NOMO-1 treated with DMSO at 0.1 percent for 48 hours (cell line): Measurements from ENCODE around the gene PIGS.
"Not testable (repeated sequence)": the region's sequence is repeated elsewhere in the genome, so short reads cannot be mapped to it uniquely, and the experiment has no call there.

Experiments used
- DNase-seq: peaks from one replicate; lab custom pipeline; 2025; ENCODE audit not compliant: unreplicated experiment; lab: John Stamatoyannopoulos, UW

The PIGS gene

GRCh38 chr17:28532050-28532960 lies 39.0 kb downstream of the PIGS start:
- DNase-seq, result no peak

- DNase-seq, result no peak
Measured at GRCh38 chr17:28530926-28531325, 40.4 kb downstream of the PIGS start.

GRCh38 chr17:28530250-28530649 lies 41.1 kb downstream of the PIGS start:
- no peak for DNase-seq

GRCh38 chr17:28529013-28529400 lies 42.3 kb downstream of the PIGS start:
- no peak for DNase-seq

- DNase-seq, result no peak
Measured at GRCh38 chr17:28528327-28529012, 42.9 kb downstream of the PIGS start.

- DNase-seq, result no peak
Measured at GRCh38 chr17:28527859-28528258, 43.5 kb downstream of the PIGS start.

GRCh38 chr17:28527181-28527681 lies 44.1 kb downstream of the PIGS start:
- DNase-seq, result no peak

GRCh38 chr17:28526381-28526780 lies 44.9 kb downstream of the PIGS start:
- no peak for DNase-seq

GRCh38 chr17:28524476-28525424 lies 46.6 kb downstream of the PIGS start:
- no peak for DNase-seq

GRCh38 chr17:28523876-28524275 lies 47.4 kb downstream of the PIGS start:
- no peak for DNase-seq

GRCh38 chr17:28523186-28523585 lies 48.1 kb downstream of the PIGS start:
- DNase-seq, result no peak

- not testable (repeated sequence) for DNase-seq
Measured at GRCh38 chr17:28522281-28522680, 49.0 kb downstream of the PIGS start.

- no peak for DNase-seq
Measured at GRCh38 chr17:28521311-28522085, 49.8 kb downstream of the PIGS start.

- DNase-seq, result no peak
Measured at GRCh38 chr17:28520687-28521086, 50.6 kb downstream of the PIGS start.

GRCh38 chr17:28519236-28519635 lies 52.1 kb downstream of the PIGS start:
- DNase-seq, result no peak

- no peak for DNase-seq
Measured at GRCh38 chr17:28518578-28518977, 52.7 kb downstream of the PIGS start.

- peak; percentile 77 for DNase-seq
Measured at GRCh38 chr17:28518132-28518531, 53.2 kb downstream of the PIGS start.

- no peak for DNase-seq
Measured at GRCh38 chr17:28515518-28515917, 55.8 kb downstream of the PIGS start.

GRCh38 chr17:28514561-28515002 lies 56.7 kb downstream of the PIGS start:
- no peak for DNase-seq

GRCh38 chr17:28513476-28513875 lies 57.8 kb downstream of the PIGS start:
- no peak for DNase-seq
